Retinal pigment epithelial cell (primary cell): Measurements from ENCODE around the gene CLDN2.

Source experiments
- DNase-seq: peaks from one replicate; pipeline ENCODE4 v3.0.0-alpha.2; 2010; ENCODE audit warnings: low read depth
- H3K4me3 ChIP-seq: 2 replicates; pipeline ENCODE4 v1.5.1; 2011; ENCODE audit warnings: mild to moderate bottlenecking, low read length, control low read depth, moderate library complexity
- TF ChIP-seq, protein P1 (sequence below): conservative IDR thresholded peaks from 2 replicates; pipeline ENCODE4 v1.5.1; 2011; ENCODE audit warnings: low read depth, low read length, control low read depth, inconsistent platforms

CLDN2 gene

DNA sequence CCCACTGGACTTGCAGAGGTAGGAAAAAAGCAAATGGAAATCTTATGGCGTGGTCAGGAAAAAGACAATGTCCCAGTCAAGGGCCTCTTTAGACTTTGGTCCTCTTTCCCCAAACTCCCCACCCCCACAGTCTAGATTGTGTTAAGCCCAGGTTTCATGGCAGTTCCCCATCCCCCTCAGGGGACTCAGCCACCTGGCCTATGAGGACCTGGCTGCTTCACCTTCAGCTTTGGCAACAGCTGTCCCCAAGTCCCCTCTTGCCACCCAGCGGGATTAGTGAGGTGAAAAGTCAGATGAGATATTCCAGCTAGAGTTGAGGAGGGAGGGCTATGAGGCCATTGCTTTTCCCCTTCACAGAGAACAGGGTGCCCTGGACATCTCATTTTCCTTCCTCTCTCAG is 17.5 kb upstream of the CLDN2 start:
- DNase-seq: no peak
- TF ChIP-seq, protein P1, sequence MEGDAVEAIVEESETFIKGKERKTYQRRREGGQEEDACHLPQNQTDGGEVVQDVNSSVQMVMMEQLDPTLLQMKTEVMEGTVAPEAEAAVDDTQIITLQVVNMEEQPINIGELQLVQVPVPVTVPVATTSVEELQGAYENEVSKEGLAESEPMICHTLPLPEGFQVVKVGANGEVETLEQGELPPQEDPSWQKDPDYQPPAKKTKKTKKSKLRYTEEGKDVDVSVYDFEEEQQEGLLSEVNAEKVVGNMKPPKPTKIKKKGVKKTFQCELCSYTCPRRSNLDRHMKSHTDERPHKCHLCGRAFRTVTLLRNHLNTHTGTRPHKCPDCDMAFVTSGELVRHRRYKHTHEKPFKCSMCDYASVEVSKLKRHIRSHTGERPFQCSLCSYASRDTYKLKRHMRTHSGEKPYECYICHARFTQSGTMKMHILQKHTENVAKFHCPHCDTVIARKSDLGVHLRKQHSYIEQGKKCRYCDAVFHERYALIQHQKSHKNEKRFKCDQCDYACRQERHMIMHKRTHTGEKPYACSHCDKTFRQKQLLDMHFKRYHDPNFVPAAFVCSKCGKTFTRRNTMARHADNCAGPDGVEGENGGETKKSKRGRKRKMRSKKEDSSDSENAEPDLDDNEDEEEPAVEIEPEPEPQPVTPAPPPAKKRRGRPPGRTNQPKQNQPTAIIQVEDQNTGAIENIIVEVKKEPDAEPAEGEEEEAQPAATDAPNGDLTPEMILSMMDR: no peak
- H3K4me3 ChIP-seq: no peak overlapping the region

DNA sequence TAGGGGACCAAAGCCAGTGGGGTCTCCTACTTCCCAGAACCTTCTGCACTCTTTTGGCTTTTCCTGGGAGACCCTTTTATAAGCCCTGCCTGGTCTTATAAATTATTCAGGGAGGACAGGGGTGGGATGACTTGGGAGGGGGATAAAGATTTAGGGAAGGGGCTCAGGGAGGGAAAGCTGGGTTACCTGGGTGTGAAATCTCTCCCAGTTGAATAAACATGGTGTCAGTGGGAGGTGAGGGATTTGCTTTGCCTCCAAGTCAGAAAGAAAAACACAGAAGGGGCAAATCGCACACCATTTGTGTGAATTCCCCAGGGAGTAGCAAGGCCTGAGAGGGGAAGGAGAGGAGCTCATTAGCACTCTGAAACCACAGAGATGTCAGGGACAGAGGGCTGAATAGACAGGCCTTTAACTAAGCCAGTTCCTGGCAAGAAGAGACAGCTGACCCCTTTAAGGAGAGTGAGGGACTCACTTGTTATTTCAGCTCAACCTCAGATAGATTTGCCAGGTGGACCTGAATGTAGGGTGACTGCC is 16.8 kb upstream of the CLDN2 start, which contains the start of gene RIPPLY1:
Gene RIPPLY1, minus strand, starts transcription at position 51 of the 534 bp plus-strand sequence. CDS start 54 bp downstream, outside the sequence.
- TF ChIP-seq, protein P1: no peak
- H3K4me3 ChIP-seq: no peak within 1 kb of the TSS
- no peak for DNase-seq

DNA sequence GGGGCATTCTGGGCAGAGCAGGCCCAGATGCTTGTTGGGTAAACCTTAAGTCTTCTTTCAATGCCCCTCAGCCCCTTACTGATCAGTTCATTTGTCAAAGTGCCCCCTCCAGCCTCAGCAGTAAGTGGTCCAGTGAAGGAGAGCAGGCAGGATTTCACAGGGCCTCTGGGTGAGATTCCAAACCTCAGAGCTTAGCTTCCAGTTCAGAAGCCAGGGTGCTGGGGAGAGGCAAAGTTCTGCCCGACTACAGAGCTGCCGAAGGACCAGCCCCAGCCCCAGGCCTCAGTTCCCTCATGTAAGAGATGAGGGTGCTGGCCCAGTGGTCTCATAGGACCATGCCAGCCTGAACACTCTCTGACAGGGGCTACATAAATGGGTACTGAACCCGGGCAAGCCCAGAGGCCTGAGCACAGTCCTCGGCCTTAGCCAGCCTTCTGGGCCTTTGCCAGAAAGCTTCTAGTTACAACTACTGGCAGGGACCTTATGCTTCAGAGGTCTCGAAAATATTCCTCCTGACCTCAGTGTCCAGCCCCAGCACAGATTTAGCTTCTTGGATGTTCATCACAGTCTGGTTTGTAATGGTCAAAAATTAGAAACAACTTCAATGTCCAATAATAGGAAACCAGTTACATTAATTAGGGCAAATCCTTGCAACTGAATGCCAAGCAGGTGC is 16.2 kb upstream of the CLDN2 start:
- no peak for DNase-seq
- TF ChIP-seq, protein P1: no peak
- H3K4me3 ChIP-seq: no peak overlapping the region

DNA sequence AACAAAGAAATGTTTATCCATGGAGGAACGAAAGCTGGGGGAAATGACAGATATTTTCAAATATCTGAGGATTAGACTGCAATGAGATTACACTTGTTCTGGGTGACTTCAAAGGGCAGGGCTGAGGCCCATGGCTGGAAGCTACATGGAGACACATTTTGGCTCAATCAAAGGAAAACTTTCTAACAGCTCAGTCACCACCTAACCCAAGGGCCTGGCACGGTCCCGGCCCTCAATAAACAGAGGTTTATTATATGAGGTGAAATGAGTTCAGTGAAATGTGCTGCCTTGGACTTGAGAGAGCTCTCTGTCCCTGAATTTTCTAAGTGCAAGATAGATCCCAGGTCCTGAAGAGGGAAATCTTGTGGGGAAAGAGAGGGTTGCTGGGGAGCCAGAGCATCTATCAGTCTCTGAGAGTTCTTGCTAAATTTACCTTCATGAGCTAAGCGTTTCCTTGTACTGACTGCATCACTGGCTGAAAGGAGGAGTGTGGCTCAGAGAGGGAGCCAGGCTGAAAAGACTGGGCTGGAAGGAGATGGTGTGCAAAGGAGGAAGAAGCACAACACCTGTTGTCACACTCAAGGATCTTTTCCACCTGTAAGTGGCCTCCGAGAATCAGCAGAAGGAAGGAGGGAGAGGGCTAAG is 15.0 kb upstream of the CLDN2 start:
- no peak overlapping the region for H3K4me3 ChIP-seq
- TF ChIP-seq, protein P1: no peak
- no peak for DNase-seq

DNA sequence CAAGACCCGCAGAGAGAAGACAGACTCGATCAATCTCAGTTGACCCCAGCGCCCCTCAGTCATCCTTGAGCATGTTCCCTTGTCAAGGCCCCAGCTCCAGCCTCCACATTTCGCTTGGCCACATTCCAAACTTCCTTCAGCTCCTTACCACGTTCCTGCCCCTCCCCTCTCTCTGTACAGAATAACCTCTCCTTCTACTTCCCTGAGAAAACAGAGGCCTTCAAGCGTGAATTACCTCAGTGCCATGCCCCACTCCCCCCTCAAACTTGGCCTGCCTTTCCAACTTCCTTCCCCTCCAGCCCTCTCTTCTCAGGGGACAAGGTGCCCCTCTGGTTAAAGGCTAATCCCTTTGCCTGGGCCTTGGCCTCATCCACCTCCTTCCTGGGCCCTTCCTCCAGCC is 13.8 kb upstream of the CLDN2 start:
- TF ChIP-seq, protein P1: no peak
- no peak overlapping the region for H3K4me3 ChIP-seq
- no peak for DNase-seq

DNA sequence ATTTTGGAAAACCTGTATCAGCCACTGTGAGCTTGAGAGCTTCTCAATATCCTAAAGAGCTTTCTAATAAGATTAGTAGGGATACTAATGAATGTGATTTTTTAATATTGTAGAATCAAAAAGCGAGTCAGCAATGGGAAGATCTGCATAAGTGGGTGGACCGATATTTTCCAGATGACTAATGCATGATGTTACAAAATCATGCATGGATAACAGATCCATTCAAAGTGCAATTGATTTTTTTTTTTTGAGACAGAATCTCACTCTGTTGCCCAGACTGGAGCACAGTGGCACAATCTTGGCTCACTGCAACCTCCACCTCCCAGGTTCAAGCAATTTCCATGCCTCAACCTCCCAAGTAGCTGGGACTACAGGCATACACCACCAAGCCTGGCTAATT is 7.3 kb upstream of the CLDN2 start:
- TF ChIP-seq, protein P1: no peak
- no peak for DNase-seq
- H3K4me3 ChIP-seq: no peak overlapping the region
